Measurements from ENCODE around the gene DNAAF1. TPM values are rescaled to one million over a fixed set of nuclear protein-coding genes. Genes with fewer than 3 reads are reported as not detected.

DNAAF1 gene
- total RNA-seq, 4 donors from 2014 or later, result not detected

GRCh38 chr16:84150926-84151325 lies 5.8 kb downstream of the DNAAF1 start:
- no peak for TF ChIP-seq EP300 (IDR thresholded peaks at IDR 0.05; ENCODE audit: low read depth)
- TF ChIP-seq POLR2AphosphoS5 (IDR thresholded peaks at IDR 0.05), result no peak
- no peak for TF ChIP-seq CTCF (IDR thresholded peaks at IDR 0.05)
- TF ChIP-seq POLR2A (IDR thresholded peaks at IDR 0.05), result no peak
- H3K9me3 ChIP-seq, result no peaks in the 10 kb centered on the region
- H3K4me1 ChIP-seq, result no peaks in the 10 kb centered on the region
- H3K4me3 ChIP-seq, result no peak overlapping the region
- WGBS, 2 donors (ENCODE audit: low coverage in 1 of 2), result 84 to 100% methylated on average over 1 to 3 of the region's 3 CpGs
- H3K36me3 ChIP-seq, result no peaks in the 10 kb centered on the region
- H3K27me3 ChIP-seq, result no peaks in the 10 kb centered on the region
- no peak for DNase-seq
- in situ Hi-C loops (cut with MboI; ENCODE audit: low pct_ligation_motif_present in 1 of 4, low pct_unique_long_range_greater_than_20kb in 1 of 4, low sequenced_read_pairs in 3 of 4), result no loop called here
- H3K27ac ChIP-seq, result no peak overlapping the region
- intact Hi-C loops (cut with DNase I; ENCODE audit: low total_unique reads), result no loop called here

GRCh38 chr16:84153660-84154214 lies 8.6 kb downstream of the DNAAF1 start:
- Histone ChIP-seq H3K9me3 (no peaks in the 10 kb centered on the region), H3K4me3 (no peak overlapping the region)
- TF ChIP-seq POLR2AphosphoS5 (IDR thresholded peaks at IDR 0.05) (no peak), POLR2A (IDR thresholded peaks at IDR 0.05) (no peak), CTCF (IDR thresholded peaks at IDR 0.05) (no peak), EP300 (IDR thresholded peaks at IDR 0.05; ENCODE audit: low read depth) (no peak)

GRCh38 chr16:84155226-84155625 lies 10.1 kb downstream of the DNAAF1 start:
- H3K9me3 ChIP-seq, result no peaks in the 10 kb centered on the region
- H3K4me3 ChIP-seq, result no peak overlapping the region
- TF ChIP-seq POLR2A (IDR thresholded peaks at IDR 0.05), result no peak
- TF ChIP-seq POLR2AphosphoS5 (IDR thresholded peaks at IDR 0.05), result no peak
- TF ChIP-seq EP300 (IDR thresholded peaks at IDR 0.05; ENCODE audit: low read depth), result no peak
- no peaks in the 10 kb centered on the region for H3K4me1 ChIP-seq
- peaks cover 28% of the 10 kb centered on the region for H3K27me3 ChIP-seq
- DNase-seq, result no peak
- WGBS, 2 donors (ENCODE audit: low coverage in 1 of 2), result 89% methylated on average over 4 of the region's 4 CpGs; no CpG with 5 or more reads in 1 of the 2 donors
- no peaks in the 10 kb centered on the region for H3K36me3 ChIP-seq
- no peak overlapping the region for H3K27ac ChIP-seq
- in situ Hi-C loops (cut with MboI; ENCODE audit: low pct_ligation_motif_present in 1 of 4, low pct_unique_long_range_greater_than_20kb in 1 of 4, low sequenced_read_pairs in 3 of 4), result no loop called here
- intact Hi-C loops (cut with DNase I; ENCODE audit: low total_unique reads), result no loop called here

More at GRCh38 chr16:84153660-84154214, 8.6 kb downstream of the DNAAF1 start:
- DNase-seq, result no peak
- no peak overlapping the region for H3K27ac ChIP-seq
- H3K36me3 ChIP-seq, result no peaks in the 10 kb centered on the region
- WGBS, 2 donors (ENCODE audit: low coverage in 1 of 2), result 58 to 62% methylated on average over 2 to 8 of the region's 8 CpGs
- peaks cover 13% of the 10 kb centered on the region for H3K27me3 ChIP-seq
- intact Hi-C loops (cut with DNase I; ENCODE audit: low total_unique reads) (no loop called here), in situ Hi-C loops (cut with MboI; ENCODE audit: low pct_ligation_motif_present in 1 of 4, low pct_unique_long_range_greater_than_20kb in 1 of 4, low sequenced_read_pairs in 3 of 4) (no loop called here)
- H3K4me1 ChIP-seq, result no peaks in the 10 kb centered on the region

- TF ChIP-seq CTCF (IDR thresholded peaks at IDR 0.05) (no peak), EP300 (IDR thresholded peaks at IDR 0.05; ENCODE audit: low read depth) (no peak), POLR2A (IDR thresholded peaks at IDR 0.05) (no peak), POLR2AphosphoS5 (IDR thresholded peaks at IDR 0.05) (no peak)
- intact Hi-C loops (cut with DNase I; ENCODE audit: low total_unique reads), result no loop called here
- in situ Hi-C loops (cut with MboI; ENCODE audit: low pct_ligation_motif_present in 1 of 4, low pct_unique_long_range_greater_than_20kb in 1 of 4, low sequenced_read_pairs in 3 of 4), result no loop called here
Observed at GRCh38 chr16:84155771-84156170, 10.7 kb downstream of the DNAAF1 start.

GRCh38 chr16:84156342-84156784 lies 11.3 kb downstream of the DNAAF1 start:
- no peak for TF ChIP-seq POLR2AphosphoS5 (IDR thresholded peaks at IDR 0.05)
- intact Hi-C loops (cut with DNase I; ENCODE audit: low total_unique reads), result no loop called here
- Histone ChIP-seq H3K27me3 (peaks cover 38% of the 10 kb centered on the region), H3K36me3 (no peaks in the 10 kb centered on the region), H3K4me3 (no peak overlapping the region), H3K9me3 (no peaks in the 10 kb centered on the region), H3K27ac (no peak overlapping the region), H3K4me1 (no peaks in the 10 kb centered on the region)
- DNase-seq, result no peak
- in situ Hi-C loops (cut with MboI; ENCODE audit: low pct_ligation_motif_present in 1 of 4, low pct_unique_long_range_greater_than_20kb in 1 of 4, low sequenced_read_pairs in 3 of 4), result no loop called here
- 60 to 67% methylated on average over 4 to 5 of the region's 5 CpGs for WGBS, 2 donors (ENCODE audit: low coverage in 1 of 2)

More at GRCh38 chr16:84155771-84156170, 10.7 kb downstream of the DNAAF1 start:
- Histone ChIP-seq H3K4me1 (no peaks in the 10 kb centered on the region), H3K4me3 (no peak overlapping the region), H3K27me3 (peaks cover 32% of the 10 kb centered on the region), H3K9me3 (no peaks in the 10 kb centered on the region), H3K36me3 (no peaks in the 10 kb centered on the region), H3K27ac (no peak overlapping the region)
- no peak for DNase-seq
- WGBS, 2 donors (ENCODE audit: low coverage in 1 of 2), result 75 to 82% methylated on average over 6 of the region's 6 CpGs

Data from transverse colon (tissue), 4 donors.